H1 (cell line): Measurements from ENCODE around the gene MYH9. TPM values are rescaled to one million over a fixed set of nuclear protein-coding genes. Genes with fewer than 3 reads are reported as not detected.

ENCODE experiments used
- JUND ChIP-seq: IDR thresholded peaks from 2 replicates; pipeline ENCODE4 v1.6.1; 2011; ENCODE audit warnings: mild to moderate bottlenecking, improper control_type of control experiment, low read length
- SP4 ChIP-seq: IDR thresholded peaks from 2 replicates; pipeline ENCODE4 v1.6.1; 2012; ENCODE audit warnings: low read length, inconsistent platforms
- SRF ChIP-seq: IDR thresholded peaks from 2 replicates; pipeline ENCODE4 v1.6.1; 2011; ENCODE audit warnings: mild to moderate bottlenecking, low read depth, low read length, moderate library complexity
- polyA plus RNA-seq, 7 experiments: library from polyadenylated mRNA; depleted of rRNA in 3 of 7; stranded (reverse) in 5 of 7; unstranded in 2 of 7; fragments of >200 nt in 5 of 7; fragments of 200-250 nt in 2 of 7; gene quantifications; 1 replicate in 5 of 7; 2 replicates in 1 of 7; 4 replicates in 1 of 7; pipeline versions ENCODE4 v1.2.1 to v1.2.3, GENCODE V29; 2011 to 2013; ENCODE audit warnings: missing spikeins in 2 of 7, mixed read lengths in 2 of 7
- total RNA-seq: library from RNA; stranded (reverse); fragmentation: NEBNext Ultra II Directional; extraction: Animal tissue kit (Norgen Biotek cat#: 25700); gene quantifications from 2 replicates; pipeline ENCODE4 v1.2.1, GENCODE V29; 2021

MYH9 gene
- total and polyA plus RNA-seq, 2 of the 8 experiments (the other 6 are each of a cell fraction or from before 2014, with no cell fraction given), result 24.9 to 322 TPM

- TF ChIP-seq SP4, result no peak
- no peak for TF ChIP-seq JUND
- TF ChIP-seq SRF, result no peak
- TF ChIP-seq, all 59 proteins: peak for 0
Measured at GRCh38 chr22:36316419-36316818, 71.3 kb downstream of the MYH9 start (continued).
